GM18505 (cell line): ENCODE results near the gene ZNF267.
"Not testable (repeated sequence)": the region's sequence is repeated elsewhere in the genome, so short reads cannot be mapped to it uniquely, and the experiment has no call there.

Experiments
- ATAC-seq: cut with Tn5 transposase; IDR thresholded peaks from one replicate; pipeline ENCODE4 v1.9.1; 2021; ENCODE audit not compliant: unreplicated experiment
- POLR2A ChIP-seq: IDR thresholded peaks from 4 replicates; pipeline ENCODE4 v1.6.1; 2011; ENCODE audit warnings: borderline replicate concordance; ENCODE audit not compliant: insufficient read depth, insufficient read length; ENCODE audit errors: extremely low read depth

ZNF267 gene

DNA sequence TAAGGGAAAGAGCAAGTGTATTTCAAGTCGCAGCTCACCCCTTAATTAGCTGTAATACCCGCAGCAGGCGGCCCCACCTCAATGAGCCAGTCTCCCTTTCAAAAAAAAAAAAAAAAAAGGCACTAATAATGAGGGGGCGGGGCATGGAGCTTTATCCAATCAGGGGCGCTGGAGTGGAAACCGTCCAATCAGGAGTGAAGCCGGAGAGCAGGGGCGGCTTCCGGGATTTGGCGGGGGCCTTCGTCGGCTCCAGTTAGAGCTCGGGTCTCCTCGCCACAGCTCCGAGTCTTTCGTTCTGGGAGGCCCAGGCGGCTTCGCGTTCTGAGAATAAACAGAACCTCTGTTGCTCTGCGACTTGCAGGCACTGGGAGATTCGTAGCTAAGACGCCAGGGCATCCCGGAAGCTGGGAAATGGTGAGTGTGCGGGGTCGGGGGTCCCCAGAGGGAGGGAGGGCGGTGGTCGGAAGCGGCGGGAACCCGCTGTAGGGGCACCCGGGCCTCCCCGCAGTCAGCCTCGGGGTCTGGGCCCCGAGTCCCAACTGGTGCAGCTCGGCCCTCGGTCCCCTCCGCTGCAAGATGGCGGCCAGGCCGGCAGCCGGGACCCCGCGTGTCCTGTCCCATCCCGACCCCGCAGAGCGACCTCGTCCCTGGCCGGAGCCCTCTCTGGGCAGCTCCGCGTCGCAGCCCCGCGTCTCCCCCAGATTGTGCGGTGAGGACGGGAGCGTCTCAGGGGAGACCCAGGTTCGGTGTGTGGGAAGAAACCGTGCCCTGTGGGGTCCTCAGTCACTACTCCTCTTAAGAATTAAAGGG, at the start of gene ZNF267:
TSS of gene ZNF267 (plus strand) at position 252 of the 810 bp plus-strand sequence. CDS start at position 412, 160 bp downstream.
- peak; percentile 50 for ATAC-seq
- peak; percentile 94 for TF ChIP-seq POLR2A

- no peak for TF ChIP-seq POLR2A
- no peak for ATAC-seq
These were observed 40.6 kb upstream of the ZNF267 start for GRCh38 chr16:31833047-31833446.

DNA sequence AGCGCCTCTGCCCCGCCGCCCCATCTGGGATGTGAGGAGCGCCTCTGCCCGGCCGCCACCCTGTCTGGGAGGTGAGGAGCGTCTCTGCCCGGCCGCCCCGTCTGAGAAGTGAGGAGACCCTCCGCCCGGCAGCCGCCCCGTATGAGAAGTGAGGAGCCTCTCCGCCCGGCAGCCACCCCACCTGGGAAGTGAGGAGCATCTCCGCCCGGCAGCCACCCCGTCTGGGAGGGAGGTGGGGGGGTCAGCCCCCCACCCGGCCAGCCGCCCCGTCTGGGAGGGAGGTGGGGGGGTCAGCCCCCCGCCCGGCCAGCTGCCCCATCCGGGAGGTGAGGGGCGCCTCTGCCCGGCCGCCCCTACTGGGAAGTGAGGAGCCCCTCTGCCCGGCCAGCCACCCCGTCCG, 37.2 kb upstream of the ZNF267 start:
- ATAC-seq: not testable (repeated sequence)

DNA sequence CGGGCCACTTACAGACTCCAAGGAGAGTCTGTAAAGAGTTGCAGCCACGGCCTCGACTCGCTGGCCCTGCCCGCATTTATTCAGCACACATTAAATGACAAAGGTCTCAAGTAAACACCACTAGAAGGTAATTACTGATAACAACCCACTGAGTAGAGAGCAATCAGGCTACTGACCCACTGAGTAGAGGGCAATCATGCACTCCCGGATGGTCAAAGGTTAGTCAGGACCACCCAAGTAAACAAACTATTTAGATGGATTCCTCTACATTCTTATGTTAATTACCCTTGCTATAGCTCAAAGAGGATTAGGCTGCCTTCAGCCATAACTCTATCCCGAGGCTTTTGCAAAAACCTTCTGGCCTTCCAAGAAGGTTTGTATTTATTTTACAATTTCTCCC, 30.7 kb upstream of the ZNF267 start:
- TF ChIP-seq POLR2A: no peak
- ATAC-seq: no peak

- ATAC-seq: not testable (repeated sequence)
These were observed 25.0 kb upstream of the ZNF267 start for GRCh38 chr16:31848572-31848971.

- ATAC-seq: no peak
These were observed 20.3 kb upstream of the ZNF267 start for GRCh38 chr16:31853291-31853690.

DNA sequence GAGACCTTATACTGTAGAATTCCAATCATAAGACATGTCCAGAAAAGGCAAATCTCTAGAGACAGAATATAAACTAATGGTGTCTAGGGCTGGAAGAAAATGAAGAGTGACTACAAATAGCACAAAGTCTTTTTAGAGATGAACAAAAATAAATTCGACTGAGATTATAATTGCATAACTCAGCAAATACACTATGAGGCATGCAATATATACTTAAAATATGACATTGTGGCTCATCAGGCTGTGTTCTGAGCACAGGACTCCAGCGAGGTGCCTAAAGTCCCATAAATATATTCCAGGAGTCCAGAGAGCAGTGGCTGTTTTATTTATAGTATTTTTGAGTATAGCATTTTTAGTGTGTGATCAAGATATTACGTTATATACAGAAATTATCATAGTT, 13.1 kb upstream of the ZNF267 start:
- no peak for TF ChIP-seq POLR2A
- no peak for ATAC-seq

More at GRCh38 chr16:31853291-31853690, 20.3 kb upstream of the ZNF267 start:
- TF ChIP-seq POLR2A: no peak

DNA sequence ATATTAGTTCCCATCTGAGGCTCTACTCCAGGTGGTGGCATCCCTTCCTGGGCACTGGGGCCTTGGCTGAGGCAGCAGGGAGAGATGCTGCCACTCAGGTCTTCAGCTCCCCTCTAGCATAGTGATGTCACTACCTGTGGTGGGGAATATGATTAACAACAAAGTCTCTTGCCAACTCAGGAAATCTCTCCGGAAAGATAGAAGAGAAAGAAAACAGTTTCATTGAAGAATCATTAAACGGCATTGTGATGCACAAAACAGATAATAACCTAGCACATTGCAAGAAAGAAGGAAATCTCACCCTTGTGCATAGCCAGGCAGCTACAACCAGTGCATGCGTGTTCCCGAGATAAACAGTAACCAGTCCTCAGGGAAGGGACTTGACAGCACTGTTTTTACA, 12.2 kb upstream of the ZNF267 start:
- TF ChIP-seq POLR2A: no peak
- no peak for ATAC-seq

GRCh38 chr16:31862761-31863160, 10.8 kb upstream of the ZNF267 start:
- TF ChIP-seq POLR2A: no peak
- ATAC-seq: no peak

GRCh38 chr16:31868164-31868563, 5.4 kb upstream of the ZNF267 start:
- TF ChIP-seq POLR2A: no peak
- no peak for ATAC-seq

DNA sequence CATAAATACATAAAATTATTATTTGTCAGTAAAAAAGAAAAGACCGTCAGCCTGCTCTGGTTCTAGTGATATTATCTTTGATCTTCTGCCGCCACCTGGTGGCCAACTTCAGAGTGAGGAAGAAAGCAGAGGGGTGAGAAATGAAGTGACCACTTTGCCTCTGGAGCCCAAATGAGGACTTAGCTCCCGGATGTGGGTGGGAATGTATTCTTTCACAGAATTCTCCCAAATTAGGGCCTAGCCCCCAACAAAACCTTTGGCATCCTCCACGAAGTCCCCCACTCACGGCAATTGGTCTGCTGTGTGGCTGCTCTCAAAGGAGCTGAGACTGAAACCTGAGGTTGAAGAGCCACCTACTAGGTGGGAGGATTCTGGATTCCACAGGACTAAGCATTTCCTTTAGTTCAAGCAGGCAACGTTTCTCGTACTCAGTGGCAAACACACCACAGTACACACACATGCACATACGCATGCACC, 4.9 kb upstream of the ZNF267 start:
- no peak for TF ChIP-seq POLR2A
- peak; percentile 31 for ATAC-seq

- peak; percentile 36 for ATAC-seq
- TF ChIP-seq POLR2A: no peak
These were observed 4.0 kb upstream of the ZNF267 start for GRCh38 chr16:31869511-31870201.

- no peak for ATAC-seq
- no peak for TF ChIP-seq POLR2A
These were observed 2.8 kb upstream of the ZNF267 start for GRCh38 chr16:31870809-31871208.

- no peak for TF ChIP-seq POLR2A
- ATAC-seq: no peak
These were observed 2.1 kb upstream of the ZNF267 start for GRCh38 chr16:31871510-31871909.
